NCI-H1436 treated with DMSO at 0.1 percent for 48 hours (cell line): Measurements from ENCODE around the gene SDHD.

Experiments
- DNase-seq: peaks from one replicate; lab custom pipeline; 2025; lab: John Stamatoyannopoulos, UW

The SDHD gene

DNA sequence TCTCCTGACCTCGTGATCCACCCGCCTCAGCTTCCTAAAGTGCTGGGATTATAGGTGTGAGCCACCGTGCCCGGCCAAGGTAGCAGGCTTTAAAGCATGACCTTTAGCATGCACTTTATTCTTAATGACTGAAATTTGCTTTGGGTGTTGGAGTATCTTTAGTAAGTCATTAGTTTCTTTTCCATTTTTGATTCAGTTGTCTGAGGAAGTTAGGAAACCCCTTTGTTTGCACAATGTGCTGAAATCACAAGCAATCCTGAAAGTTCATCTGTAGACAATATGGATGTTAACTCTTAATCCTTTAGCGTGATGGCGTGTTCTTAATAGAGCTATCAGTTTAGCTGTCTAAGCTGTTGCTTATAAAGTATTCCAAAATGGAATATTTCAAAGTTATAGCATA is 16.8 kb downstream of the SDHD start:
- DNase-seq: no peak

DNA sequence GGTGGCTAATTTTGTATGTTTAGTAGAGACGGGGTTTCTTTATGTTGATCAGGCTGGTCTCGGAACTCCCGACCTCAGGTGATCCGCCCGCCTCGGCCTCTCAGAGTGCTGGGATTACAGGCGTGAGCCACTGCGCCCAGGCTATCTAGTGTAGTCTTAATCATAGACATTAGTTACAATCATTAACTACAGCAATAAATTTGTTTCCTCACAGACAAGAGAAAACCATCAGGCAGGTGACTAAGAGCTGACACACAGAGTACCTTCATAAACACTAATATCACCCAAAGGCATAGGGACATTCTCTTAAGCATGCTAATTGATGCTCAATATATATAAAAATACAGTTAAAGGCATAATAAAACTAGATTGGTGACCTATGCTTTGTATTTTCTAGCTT is 19.4 kb downstream of the SDHD start:
- DNase-seq: no peak

DNA sequence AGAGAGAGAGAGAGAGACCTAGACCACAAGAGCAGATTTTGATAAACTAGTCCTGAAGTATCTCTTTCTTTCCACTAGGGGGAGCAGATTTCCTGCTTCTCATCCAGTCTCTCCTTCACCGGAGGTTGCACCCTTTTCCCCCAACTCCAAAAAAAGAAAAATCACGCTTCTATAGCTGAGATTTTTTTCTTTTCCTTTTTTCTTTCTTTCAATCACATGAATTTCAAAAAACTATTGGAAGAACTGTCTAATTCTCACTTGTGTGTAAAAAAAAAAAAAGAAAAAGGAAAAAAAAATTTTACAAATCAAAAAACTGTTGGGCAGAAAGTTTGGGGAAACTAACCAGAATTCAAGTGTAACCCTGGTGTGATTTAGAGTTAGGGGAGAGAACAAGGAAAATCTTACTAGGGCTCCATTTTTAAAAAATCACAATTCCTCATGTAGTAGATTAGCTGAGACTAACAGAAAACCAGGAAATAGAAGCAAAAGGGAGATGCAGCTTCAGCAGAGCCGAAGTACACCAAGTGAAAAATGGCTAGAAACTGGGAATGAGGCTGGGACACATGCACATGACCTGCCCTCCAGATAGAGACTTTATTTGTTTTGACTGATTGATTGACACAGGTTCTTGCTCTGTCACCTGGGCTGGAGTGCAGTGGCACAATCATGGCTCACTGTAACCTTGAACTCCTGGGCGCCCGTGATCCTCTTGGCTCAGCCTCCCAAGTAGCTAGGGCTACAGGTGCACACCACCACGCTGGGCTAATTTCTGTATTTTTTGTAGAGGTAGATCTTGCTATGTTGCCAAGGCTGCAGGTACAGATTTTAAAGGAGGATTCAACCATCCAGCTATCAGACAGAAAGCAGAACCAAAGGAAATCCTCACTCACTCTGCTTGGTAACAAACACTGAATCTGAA is 27.1 kb downstream of the SDHD start:
- DNase-seq: no peak

DNA sequence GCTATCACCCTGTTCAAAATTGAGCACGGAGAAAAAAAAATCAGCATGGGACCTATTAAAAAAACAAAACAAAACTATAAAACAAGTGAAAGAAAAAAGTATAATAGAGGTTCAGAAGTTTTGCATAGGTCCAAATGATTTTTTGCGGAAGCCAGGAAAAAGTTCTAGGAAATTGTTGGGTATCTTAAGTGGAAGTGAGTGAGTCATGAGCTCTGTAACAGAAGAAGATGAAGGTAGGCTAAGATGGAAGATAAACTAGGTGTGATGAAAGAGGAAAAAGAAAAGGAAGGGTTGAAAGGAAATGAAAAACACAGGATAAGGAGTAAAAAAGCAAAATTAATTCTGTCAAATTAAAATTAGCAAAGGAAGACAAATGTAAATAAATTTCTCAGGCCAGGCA is 27.8 kb downstream of the SDHD start:
- no peak for DNase-seq

DNA sequence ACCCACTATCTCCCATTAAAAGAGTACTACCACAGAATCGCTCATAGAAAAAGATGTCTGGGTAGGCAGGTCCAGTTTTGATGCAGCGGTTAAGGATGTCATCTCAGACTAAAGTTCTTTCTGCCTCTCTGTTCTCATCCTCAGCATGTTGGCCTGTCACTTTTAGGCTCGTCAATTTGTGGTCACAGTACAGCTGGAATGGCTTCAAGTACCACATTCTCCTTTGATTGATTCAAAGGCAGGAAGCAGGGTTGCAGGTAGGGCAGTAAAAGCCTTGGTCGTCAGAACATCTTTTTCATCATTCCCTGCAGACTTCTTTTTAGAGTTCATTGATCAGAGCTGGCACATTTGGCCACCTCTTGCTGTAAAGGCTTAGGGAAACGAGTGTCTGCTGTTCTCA is 28.7 kb downstream of the SDHD start:
- no peak for DNase-seq

DNA sequence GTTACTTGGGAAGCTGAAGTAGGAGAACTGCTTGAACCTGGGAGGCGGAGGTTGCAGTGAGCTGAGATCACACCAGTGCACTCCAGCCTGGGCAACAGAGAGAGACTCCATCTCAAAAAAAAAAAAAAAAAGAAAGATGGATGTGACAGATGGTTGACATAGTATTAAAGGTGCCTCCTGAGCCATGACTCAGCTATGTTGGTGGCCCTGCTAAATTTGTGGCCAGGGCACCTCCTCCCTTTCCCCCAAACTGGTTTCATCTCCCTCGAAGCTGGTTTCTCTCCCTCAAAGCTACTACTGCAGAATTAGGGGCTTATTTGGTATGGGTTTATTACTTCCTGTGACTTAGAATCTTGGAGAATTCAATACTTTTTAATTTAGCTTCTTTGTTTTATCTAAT is 31.5 kb downstream of the SDHD start:
- no peak for DNase-seq

DNA sequence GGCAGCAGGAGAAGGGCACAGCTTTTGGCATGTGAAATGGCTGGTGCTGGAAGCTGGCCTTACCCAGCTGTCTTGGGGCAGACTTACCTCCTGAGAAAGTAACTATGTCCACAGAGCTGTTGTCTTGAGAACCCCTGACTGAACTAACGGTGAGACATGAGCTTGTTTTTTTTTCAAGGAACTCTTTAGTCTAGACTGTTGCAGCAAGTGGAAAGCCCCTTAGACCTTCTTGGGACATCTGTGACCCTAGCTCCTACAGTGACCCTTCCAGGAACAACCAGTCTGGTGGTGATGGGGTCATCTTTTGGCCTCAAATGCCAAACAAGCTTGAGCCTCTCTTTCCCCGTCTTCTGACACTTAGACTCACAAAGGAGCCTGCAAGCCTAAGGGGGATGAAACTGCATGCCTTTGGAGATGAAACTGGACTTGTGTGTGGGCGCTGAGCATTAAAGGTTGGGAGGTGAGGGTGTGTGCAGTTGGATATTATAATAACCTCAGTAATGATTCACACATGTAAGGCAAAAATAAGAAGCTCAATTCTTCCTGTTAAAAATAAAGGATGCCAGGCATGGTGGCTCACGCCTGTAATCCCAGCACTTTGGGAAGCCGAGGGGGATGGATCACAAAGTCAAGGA is 35.4 kb downstream of the SDHD start:
- DNase-seq: no peak

DNA sequence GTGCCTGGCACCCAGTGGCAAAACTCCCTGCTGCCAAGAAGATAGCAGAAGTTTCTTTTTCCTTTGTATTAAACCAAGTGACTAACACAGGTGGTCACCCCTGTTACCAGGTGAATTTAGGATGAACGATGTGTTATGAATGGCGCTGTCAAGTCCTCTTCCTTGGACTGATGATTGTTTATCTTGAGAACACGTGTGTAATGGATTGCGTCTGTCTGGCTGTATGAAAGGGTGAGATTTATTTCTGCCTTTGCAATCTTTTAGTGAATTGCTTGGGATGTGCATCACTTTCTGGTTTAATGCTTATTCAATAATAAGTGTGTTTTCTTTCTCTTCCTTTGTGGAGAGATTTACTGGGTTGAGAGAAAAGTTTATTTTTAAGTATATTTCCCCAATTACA is 36.5 kb downstream of the SDHD start:
- DNase-seq: no peak

DNA sequence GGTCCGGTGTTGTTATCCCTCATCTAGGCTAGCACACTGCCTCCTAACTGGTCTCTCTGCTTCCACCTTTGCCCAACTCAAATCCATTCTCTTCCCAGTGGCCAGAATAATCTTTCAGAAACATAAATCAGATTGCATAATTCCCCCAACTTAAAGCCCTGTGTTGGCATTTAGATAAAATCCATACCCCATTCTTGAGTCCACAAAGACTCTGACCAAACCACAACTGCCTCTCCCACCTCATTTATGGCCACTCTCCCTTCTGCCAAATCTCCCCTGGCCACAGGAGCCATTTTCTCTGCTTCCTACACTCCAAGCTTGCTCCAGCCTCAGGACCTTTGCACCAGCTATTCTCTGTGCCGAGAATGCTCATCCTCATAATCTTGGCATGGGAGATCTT is 40.4 kb downstream of the SDHD start:
- DNase-seq: no peak

DNA sequence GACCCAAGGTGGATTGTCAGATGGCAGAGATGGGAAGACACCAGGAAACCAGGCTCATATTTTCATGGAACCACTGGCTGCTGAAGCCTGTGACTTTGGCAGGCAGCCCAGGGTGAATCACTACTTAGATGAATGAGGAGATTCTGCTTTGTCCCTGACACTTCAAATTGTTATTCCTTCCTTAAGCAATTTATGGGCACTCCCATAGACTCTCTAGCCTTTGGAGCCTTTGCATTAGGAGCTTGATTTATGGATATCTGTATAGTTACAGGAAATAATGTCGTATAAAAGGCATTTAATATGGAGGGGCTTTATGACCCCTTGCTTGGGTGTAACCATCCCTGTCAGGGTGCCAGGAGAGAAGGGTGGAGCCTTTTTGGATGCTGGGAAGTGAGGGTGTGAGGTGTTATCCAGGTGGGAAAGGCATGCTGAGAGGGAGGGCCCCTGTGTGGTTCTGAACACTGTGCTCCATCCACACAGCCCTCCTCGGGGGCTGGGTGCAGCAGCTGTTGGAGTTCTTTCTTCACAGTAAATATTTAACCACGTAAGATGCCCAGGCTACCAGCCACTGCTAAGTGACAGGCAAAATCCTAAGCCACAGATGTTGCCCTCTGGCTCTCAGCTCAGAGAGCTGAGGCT is 41.9 kb downstream of the SDHD start:
- no peak for DNase-seq

DNA sequence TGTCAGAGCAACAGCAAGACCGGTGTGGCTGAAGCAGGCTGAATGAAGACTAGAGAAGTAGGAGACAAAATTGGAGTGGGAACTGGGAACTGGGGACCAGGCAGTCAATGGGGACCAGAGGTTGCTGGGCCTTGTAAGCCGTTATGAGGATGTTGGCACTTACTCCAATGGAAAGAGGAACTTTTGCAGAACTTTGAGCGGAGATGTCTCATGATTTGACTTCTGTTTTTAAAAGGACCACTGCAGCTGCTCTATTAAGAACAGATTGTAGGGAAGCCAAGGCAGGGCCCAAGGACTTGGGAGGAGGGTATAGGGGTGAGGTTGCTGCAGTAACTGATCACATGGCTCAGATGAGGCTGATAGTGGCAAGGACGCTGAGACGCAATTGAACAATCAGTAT is 43.0 kb downstream of the SDHD start:
- DNase-seq: no peak

DNA sequence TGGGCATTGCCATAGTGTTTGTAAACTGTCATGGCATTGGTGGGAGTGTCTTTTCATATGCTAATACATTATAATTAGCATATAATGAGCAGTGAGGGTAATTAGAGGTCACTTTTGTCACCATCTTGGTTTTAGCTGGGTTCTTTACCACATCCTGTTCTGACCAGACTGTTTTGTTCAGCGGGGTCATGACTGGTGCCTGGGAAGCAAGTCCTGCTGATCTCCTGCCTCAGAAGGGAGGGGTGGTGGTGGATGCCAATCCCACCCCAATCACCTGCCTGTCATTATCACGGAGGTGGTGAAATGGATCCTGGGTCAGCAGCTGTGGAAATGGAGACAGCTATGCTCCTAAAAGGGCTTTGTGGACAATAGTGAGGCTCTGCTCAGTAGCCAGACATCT is 46.1 kb downstream of the SDHD start:
- DNase-seq: no peak

DNA sequence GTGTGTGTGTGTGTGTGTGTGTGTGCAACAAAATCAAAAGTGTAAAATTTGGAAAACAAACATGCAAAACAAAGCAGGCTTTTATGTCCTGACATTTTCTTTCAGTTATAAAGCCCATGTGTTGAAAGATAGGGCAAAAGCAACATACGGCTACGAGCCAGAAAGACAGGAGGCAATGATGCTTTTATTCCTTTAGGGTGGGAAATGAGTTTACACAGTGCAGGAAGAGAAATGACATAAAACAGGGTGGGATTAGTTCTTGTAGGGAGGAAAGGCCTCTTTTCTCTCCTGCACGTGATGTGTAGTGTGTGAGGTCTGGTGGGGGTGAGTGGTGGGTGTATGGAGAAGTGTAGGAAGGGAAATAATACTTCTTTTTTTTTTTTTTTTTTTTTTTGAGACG is 47.8 kb downstream of the SDHD start:
- DNase-seq: no peak

DNA sequence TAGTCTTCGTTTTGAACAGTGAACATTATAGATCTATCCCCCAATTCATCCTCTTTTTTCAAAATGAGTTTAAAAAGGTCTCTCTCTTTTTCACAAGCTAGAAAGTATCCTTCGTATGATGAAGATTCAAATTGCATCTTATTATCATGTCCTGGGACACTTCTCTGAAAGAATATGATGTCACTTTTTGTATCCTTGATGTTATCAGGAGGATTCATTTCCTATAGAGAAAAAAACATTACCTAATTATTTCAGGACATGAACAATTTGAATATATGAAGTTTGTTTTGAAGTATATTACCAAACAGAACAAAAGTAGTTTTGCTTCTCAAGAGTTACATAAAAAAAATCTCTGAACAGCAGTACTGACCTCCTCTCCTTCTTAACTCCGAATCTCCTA is 56.9 kb downstream of the SDHD start:
- DNase-seq: no peak
